ENCODE data around the gene PARVB.

Gene PARVB

DNA sequence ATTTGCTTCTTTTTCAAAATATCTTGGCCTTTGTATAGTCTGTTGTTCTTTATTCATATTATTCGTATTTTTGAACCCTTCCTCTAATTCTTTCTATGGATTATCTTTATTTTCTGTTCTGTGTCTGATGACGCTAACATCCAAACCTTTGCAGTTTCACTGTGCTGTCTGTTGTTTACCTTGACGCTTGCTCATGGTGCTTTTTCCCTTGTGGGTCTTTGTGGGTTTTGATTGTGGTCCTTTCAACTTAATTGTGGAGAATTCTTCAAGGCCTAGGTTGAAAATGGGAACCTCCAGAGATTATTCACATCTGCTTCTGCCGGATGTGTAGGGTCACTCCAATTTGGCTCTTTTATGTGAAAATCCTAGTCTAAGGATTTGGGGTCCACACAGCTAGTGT is 191.2 kb downstream of the PARVB start:
- DNase-seq (ENCODE audit: low read depth in 2 of 2) = no peak

DNA sequence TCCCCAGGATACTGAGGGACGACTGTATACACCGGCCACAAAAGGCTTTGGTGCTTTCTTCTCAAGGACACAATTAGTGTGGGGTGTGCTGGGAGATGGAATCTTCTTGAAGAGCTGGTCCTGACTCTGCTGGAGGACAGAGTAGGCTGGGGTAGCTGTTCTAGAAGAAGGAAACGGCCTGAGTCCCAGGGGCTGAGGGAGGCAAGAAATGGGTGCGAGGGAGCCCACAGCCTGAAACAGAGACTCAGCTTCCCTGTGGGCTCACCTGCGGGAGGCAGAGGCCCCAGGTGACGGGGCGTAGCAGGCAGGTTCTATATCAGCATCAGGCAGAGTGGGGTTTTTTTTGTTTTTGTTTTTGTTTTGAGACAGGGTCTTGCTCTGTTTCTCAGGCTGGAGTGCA is 193.2 kb downstream of the PARVB start:
- DNase-seq (ENCODE audit: low read depth in 2 of 2) = no peak

DNA sequence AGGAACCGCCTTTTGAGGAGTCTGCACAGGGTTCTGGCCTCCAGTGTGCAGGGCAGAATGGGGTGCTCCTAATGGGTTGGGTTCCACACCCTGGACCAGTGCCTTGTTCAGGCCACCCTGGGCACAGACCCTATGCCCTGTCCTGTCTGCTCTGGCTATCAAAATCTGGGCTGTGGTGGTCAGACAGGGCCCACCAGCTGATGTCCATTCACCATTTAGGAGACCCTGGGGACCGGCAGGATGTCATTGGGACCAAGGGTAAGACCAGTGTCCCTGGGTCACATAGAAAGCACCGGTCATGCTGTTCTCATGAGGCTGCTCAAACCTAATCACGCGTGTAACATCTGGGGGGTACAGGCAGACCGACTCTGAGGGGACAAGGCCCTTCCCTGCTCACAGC is 194.0 kb downstream of the PARVB start:
- no peak for DNase-seq (ENCODE audit: low read depth in 2 of 2)

DNA sequence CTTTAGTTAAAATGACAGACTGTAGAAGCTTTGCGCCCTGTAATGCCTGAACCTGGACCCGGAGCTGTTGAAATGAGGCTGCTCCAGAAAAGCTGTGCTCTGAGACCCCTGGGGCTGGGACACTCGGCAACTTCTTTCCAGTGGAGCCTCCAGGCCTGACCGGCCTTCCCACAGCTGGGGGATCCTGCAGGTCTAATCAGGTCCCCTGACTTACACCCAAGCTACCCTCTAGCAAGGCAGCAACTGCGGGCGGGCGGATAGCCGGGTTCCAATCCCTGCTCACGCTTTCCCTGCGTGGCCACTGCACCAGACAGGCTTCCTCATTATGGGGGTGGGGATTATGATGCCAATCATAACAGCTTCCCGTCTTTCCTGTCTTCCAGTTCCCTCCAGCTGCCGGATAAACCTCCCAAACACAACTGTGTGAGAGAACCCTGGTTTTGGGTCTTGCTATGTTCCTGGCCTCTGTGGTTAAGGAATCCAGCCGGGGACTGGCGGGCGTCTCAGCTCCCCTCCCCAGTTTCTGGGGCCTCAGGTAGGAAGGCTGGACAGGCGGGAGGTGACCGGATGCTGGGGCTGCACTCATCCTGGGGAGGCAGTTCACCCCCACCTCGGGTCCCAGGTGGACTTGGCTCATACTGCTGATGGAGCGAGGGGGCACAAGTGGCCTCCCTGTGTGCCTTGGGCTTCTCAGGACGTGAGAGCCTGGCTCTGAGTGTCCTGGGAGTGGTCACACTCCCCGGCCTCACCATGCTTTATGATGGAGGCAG is 195.2 kb downstream of the PARVB start:
- no peak for DNase-seq (ENCODE audit: low read depth in 2 of 2)

DNA sequence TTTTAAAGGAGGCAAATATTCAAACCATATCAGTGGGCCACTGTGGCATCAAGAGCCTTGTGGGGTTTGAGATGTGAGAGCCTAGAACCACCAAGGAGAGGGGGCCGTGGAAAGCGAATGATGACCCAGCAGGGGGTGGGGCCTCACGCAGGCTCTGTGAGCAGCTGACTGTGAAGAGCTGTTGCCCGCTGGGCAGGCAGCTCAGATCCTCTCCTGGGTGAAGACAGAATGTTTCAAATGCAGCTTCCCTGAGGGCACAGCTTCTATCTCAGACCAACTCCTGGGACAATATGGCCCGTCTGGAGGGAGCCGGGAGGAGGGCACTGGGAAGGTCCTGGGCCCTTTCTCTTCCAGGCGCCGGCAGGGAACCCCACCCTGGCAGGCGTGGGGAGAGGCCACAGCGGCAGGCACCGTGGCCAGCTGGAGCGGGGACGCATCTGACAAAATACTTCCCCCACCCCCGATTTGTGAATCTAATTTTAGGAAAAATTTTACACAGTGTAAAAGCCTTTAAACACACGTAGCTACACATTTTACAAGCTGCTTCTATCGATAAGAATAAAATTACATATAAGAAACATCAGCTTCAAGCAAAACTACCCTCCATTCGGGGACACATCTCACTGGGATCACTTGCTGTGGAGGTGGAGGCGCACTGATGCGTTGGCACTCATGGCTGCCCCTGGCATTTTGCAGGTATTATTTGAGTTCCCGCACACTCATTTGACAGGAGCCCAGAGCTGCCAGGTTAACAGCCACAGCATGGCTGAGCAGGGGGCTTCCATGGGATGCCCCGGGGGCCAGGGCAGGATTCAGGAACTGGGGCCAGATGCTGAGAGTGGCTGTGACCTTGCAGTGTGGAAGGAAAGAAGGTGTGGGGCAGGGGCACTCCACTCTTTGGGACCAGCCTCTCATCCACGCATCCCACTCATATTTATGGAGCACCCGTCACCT is 196.9 kb downstream of the PARVB start:
- DNase-seq (ENCODE audit: low read depth in 2 of 2) = no peak

DNA sequence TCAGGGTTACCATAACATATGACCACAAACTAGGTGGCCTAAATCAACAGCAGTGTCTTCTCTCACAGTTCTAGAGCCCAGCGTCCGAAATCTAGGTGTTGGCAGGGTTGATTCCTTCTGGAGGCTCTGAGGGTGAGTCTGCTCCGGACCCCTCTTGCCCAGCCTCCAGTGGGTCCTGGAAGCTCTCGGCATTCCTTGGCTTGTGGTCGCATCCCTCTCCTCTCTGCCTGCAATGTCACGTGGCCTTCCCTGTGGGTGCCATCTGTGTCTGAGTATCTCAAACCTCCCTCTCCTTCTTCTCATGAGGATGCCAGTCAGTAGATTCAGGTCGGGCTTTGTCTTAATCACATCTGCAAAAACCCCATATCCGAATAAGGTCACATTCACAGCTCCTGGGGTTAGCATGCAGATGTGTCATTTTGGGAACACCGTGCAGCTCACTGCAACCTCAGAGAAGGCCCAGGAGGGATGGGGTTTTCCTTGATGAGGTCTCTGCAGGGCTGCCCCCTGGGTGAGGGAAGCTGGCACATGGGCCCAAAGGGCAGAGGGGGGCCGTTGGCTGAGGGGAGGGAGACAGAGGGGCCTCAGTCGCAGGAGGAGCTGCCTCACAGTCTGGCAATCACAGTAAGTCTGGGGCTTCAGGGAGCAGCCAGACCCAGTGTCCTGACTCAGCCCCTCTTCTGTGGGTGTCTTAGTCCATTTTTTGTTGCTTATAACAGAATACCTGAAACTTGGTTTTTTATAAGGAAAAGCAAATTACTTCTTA is 197.8 kb downstream of the PARVB start:
- DNase-seq (ENCODE audit: low read depth in 2 of 2) = no peak

Data from stimulated activated CD4-positive, alpha-beta T cell treated with anti-CD3 and anti-CD28 coated beads, Interleukin-4, amount 100 ng/mL, for 48 hours (primary cell).